A673 (cell line): Measurements from ENCODE around the gene KLHL26. TPM values are rescaled to one million over a fixed set of nuclear protein-coding genes. Genes with fewer than 3 reads are reported as not detected.

ENCODE experiments used
- BruUV-seq: library from RNA; stranded (reverse); fragments of 400-500 nt; replicated peaks from 2 replicates; lab custom pipeline; 2021; lab: Mats Ljungman, UMichigan
- CTCF ChIA-PET: fragments of 300-600 bp; sonication (Branson Sonifier 250); formaldehyde crosslinking; loops from one replicate; lab custom pipeline; 2022; ENCODE audit warnings: antibody characterized with exemption; lab: Charles Lee
- POLR2A ChIA-PET: fragments of 300-600 bp; sonication (Branson Sonifier 250); formaldehyde crosslinking; loops from one replicate; lab custom pipeline; 2022; ENCODE audit warnings: antibody characterized with exemption; ENCODE audit not compliant: low non-redundant PET; lab: Charles Lee
- DNase-seq: peaks from one replicate; pipeline ENCODE4 v3.0.0-alpha.2; 2015; ENCODE audit warnings: low spot score
- H3K27ac ChIP-seq: fragments of 200-600 bp; sonication (generic); 2 replicates; pipeline ENCODE4 v1.5.1; 2016; ENCODE audit warnings: mixed run types, low read depth, mild to moderate bottlenecking, mixed read lengths, antibody characterized with exemption, low read length; ENCODE audit not compliant: poor library complexity, severe bottlenecking
- H3K27me3 ChIP-seq: fragments of 200-600 bp; sonication (generic); replicated peaks from 2 replicates; pipeline ENCODE4 v1.6.1; 2017; ENCODE audit warnings: mixed run types, low read depth, mild to moderate bottlenecking, mixed read lengths, antibody characterized with exemption, low read length; ENCODE audit not compliant: insufficient read depth, poor library complexity
- H3K36me3 ChIP-seq: fragments of 200-600 bp; sonication (generic); 2 replicates; pipeline ENCODE4 v1.6.1; 2016; ENCODE audit warnings: mixed run types, mild to moderate bottlenecking, mixed read lengths, antibody characterized with exemption, low read length; ENCODE audit not compliant: insufficient read depth, poor library complexity, severe bottlenecking
- H3K4me1 ChIP-seq: fragments of 200-600 bp; sonication (generic); 2 replicates; pipeline ENCODE4 v1.6.1; 2017; ENCODE audit warnings: mixed run types, mild to moderate bottlenecking, mixed read lengths, antibody characterized with exemption, low read length; ENCODE audit not compliant: insufficient read depth, poor library complexity, severe bottlenecking
- H3K4me3 ChIP-seq: fragments of 200-600 bp; sonication (generic); 2 replicates; pipeline ENCODE4 v1.5.1; 2016; ENCODE audit warnings: low read depth, mixed run types, mild to moderate bottlenecking, mixed read lengths, low read length; ENCODE audit not compliant: poor library complexity, severe bottlenecking
- H3K9me3 ChIP-seq: fragments of 200-600 bp; sonication (generic); 2 replicates; pipeline ENCODE4 v1.6.1; 2016; ENCODE audit warnings: mixed run types, low read depth, mild to moderate bottlenecking, mixed read lengths, antibody characterized with exemption, low read length; ENCODE audit not compliant: poor library complexity, severe bottlenecking
- CTCF ChIP-seq: fragments of 300-800, 200-600 bp; sonication (generic); conservative IDR thresholded peaks from 2 replicates; pipeline ENCODE4 v1.5.1; 2017; ENCODE audit warnings: low read depth, mild to moderate bottlenecking, antibody characterized with exemption, low read length, moderate library complexity, mixed read lengths
- EZH2 ChIP-seq: fragments of 200-600 bp; sonication (generic); IDR thresholded peaks from 2 replicates; pipeline ENCODE4 v1.6.1; 2017; ENCODE audit warnings: borderline replicate concordance, low read depth, mild to moderate bottlenecking, mixed read lengths, antibody characterized with exemption, low read length; ENCODE audit not compliant: poor library complexity, severe bottlenecking
- intact Hi-C: fragments of 100-400 bp; cut with micrococcal nuclease; formaldehyde crosslinking; loops from one replicate; pipeline ENCODE4 v1.10.0; 2022; ENCODE audit not compliant: unreplicated experiment
- total RNA-seq: library from RNA; stranded (reverse); gene quantifications from 2 replicates; pipeline ENCODE4 v1.2.3, GENCODE V29; 2021

Gene KLHL26
- total RNA-seq, 1 experiment from 2014 or later = 16.3 TPM

- no TSS peak for BruUV-seq
- ChIA-PET CTCF (no interaction called here), POLR2A (no interaction called here)
- DNase-seq = no peak
- Histone ChIP-seq H3K27ac (peak overlapping the region; percentile 89), H3K4me1 (peaks cover 47% of the 10 kb centered on the region), H3K27me3 (no peaks in the 10 kb centered on the region), H3K36me3 (peaks cover 4% of the 10 kb centered on the region), H3K4me3 (peak overlapping the region; percentile 87), H3K9me3 (no peaks in the 10 kb centered on the region)
- intact Hi-C loops = no loop called here
- TF ChIP-seq CTCF (peak; percentile 25; the same call in 1 of the 2 replicates), EZH2 (no peak)
Observed at GRCh38 chr19:18605546-18606280, 31.1 kb upstream of the KLHL26 start.

GRCh38 chr19:18606281-18607225 lies 30.3 kb upstream of the KLHL26 start, which contains the start of gene CRLF1:
TSS of gene CRLF1 (minus strand) at chr19:18606799. CDS start at chr19:18606656, 143 bp downstream.
- ChIA-PET POLR2A (no interaction called here), CTCF (no interaction called here)
- H3K4me3 ChIP-seq = peak within 1 kb of the TSS; percentile 87

More at GRCh38 chr19:18606281-18607225, 30.3 kb upstream of the KLHL26 start, which contains the start of gene CRLF1:
- TF ChIP-seq EZH2 = no peak
- no peak for TF ChIP-seq CTCF
- no TSS peak for BruUV-seq
- peak within 1 kb of the TSS; percentile 89 for H3K27ac ChIP-seq
- no peak for DNase-seq
- H3K4me1 ChIP-seq = peaks cover 55% of the 10 kb centered on the region
- no peaks in the 10 kb centered on the region for H3K9me3 ChIP-seq
- intact Hi-C loops = no loop called here
- H3K27me3 ChIP-seq = no peaks in the 10 kb centered on the region
- H3K36me3 ChIP-seq = peaks cover 4% of the 10 kb centered on the region
